AG08396 (cell line): ENCODE measurements around the gene SUMO1.
"Not testable (repeated sequence)": the region's sequence is repeated elsewhere in the genome, so short reads cannot be mapped to it uniquely, and the experiment has no call there.

ENCODE experiments used
- DNase-seq: peaks from one replicate; pipeline ENCODE4 v3.0.0; 2012; ENCODE audit warnings: low spot score, mixed read lengths

The SUMO1 gene

DNA sequence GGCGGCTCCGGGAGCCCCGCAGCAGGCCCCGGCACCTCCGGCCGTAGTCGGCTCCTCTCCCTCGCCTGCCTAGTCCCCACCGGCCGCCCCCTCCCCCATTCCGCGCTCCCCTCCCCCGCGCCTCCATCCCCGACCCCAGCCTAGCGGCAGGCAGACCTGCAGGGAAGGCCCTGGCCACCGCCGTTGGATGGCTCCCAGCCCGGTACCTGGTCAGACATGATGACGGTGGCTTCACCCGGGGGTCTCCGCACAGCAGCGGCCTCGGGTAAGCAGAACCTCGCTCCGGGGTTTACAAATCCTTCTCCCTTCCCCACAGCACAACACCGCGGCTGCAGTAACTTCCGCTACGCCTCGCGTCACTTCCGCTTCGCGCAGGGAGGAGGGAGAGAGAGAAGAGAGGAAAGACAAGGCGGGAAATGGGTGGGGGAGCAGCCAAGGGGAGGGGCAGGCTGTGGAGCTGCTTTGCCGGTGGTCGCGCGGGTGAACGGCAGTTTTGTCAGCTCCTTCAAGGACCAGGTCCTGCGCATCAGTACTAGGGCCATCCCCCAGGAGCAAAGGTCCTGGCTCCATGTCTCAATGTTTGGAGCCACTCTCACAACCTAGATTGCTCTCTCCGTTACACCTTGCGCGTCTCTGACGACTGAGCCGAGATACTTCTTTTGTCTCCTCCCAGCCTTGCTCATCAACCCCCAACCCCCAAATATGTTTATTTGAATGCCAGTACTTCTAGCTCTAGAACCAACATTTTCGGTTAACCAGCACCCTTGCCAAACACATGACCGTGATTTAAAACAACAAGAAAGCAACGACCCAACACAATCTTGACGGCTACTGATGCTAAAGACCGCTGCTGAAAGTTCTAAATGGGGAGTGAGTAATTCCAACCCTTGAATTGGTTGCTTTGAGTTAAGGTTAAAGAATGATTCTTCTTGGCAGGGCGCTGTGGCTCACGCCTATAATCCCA lies at the start of gene SUMO1:
TSS of gene SUMO1 (minus strand) at position 364 of the 964 bp plus-strand sequence. CDS start at position 218, 146 bp downstream.
- peak; percentile 90 for DNase-seq

GRCh38 chr2:202286595-202286994 lies 48.2 kb upstream of the SUMO1 start:
- no peak for DNase-seq

DNA sequence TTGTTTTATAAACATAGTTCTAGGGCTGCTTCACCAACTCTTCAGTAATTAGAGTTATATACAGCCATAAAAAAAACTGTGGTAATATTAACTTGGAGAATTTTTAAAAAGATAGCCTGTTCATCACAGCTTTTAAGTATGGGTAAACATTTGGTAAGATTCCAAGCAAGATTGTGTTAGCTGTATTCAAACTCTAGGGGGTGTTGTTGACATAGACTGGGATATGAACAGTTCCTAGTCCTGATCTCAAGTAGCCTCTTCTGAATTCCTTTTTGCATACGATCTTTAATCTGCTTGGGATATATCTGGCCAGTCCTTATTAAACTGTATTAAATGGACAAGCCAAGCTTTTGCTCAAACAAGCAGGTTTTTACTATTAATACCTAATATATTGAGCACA lies 40.5 kb upstream of the SUMO1 start:
- DNase-seq, result peak; percentile 42

DNA sequence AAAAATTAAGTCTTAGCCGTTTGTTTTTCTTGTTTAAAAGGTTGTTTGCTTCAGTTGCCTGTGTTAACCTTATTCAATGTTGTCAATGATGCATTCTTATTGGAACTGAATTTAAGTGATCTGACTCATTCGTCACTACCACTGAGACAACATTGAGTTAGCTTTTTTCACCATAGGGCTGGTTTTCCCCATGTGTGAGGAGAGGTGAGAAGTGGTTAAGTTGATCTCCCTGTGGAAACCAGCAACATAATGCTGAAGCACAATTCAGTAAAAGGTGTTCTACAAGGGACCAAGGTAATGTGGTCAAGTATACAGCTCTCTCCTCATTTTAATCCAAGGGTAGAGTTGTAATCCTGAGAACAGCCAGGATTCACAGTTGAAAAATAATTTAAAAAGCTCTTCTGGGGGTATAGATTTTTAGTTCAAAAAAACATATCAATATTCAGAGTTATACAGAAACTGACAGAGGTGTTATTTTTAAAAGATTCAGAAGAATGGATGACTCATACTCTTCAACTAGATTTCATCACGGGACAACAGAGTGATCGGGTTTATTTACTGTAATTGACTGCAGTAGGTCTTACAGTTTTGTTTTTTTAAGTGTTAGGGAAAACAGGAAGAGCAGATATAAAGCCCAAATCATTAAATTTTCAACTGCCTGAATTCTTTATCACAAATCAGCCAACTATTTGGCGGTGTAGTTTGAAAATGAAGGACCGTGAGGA lies 39.8 kb upstream of the SUMO1 start:
- peak; percentile 17 for DNase-seq

- DNase-seq, result peak; percentile 26
Observed at GRCh38 chr2:202276078-202276720, 37.8 kb upstream of the SUMO1 start.

DNA sequence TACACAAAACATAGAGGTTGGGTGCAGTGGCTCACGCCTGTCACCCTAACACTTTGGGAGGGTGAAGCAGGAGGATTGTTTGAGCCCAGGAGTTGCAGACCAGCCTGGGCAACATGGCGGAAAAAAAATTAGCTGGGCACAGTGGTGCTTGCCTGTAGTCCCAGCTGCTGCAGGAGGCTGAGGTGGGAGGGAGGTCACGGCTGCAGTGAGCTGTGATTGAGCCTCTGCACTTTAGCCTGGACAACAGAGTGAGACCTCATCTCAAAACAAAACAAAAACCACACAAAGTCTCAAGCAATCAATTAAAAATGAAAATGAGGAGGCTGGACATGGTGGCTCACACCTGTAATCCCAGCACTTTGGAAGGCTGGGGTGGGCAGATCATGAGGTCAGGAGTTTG lies 32.1 kb upstream of the SUMO1 start:
- DNase-seq, result no peak

DNA sequence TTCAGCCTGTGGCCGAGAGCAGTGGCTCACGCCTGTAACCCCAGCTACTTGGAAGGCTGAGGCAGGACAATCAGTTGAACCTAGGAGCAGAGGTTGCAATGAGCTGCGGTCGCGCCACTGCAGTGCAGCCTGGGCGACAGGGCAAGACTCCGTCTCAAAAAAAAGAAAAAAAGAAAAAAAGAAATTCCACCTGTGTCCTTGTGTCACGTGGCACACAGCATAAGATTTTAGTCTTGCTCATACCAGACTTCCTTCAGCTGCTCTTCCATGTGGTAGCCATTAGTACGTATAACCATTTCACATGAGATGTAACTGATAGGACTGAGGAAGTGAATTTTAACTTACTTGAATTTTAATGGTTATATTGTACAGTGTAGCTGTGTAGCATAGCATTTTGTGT lies 31.2 kb upstream of the SUMO1 start:
- DNase-seq, result no peak

GRCh38 chr2:202267495-202267894 lies 29.1 kb upstream of the SUMO1 start:
- no peak for DNase-seq

DNA sequence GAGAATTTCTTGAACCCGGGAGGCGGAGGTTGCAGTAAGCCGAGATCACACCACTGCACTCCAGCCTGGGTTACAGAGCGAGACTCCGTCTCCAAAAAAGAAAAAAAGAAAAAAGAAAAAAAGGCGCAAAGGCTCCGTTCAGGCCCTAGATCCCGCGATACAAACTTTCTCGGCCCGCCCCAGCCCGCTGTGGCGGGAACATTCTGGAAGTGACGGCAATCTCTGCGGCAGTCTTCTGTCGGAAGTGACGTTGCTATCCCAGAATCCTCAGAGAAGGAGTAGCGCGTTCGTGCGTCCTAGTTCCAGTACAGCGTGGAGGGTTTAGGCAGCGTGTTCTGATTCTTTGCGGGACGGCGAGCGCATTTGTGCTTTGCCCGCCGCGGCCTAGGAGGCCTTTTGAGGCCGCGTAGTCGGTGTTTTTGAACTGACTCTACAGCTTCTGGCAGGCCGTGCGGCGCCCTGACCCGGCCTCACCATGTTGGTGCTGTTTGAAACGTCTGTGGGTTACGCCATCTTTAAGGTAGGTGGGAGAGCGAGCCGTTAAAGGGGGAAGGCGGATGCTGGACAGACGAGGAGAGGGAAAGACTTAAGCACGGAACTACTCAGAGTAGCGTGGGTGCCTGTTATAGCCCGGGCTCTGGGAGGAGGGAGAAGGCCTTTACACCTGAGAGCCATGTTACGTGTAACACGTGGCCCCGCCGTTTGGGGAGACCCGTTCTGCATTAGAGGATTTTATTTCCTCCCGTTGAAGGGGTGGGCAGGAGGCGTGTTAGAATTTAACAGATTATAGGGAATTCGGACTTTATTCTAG lies 27.3 kb upstream of the SUMO1 start, which contains the start of gene NOP58:
TSS of gene NOP58 (plus strand) at position 297 of the 811 bp plus-strand sequence. CDS start at position 476, 179 bp downstream.
- DNase-seq, result peak; percentile 92

- peak; percentile 14 for DNase-seq
Observed at GRCh38 chr2:202261531-202261930, 23.1 kb upstream of the SUMO1 start.

- DNase-seq, result no peak
Observed at GRCh38 chr2:202251494-202251893, 13.1 kb upstream of the SUMO1 start.

GRCh38 chr2:202249521-202250253 lies 11.3 kb upstream of the SUMO1 start:
- no peak for DNase-seq

GRCh38 chr2:202247710-202248109 lies 9.3 kb upstream of the SUMO1 start:
- DNase-seq, result not testable (repeated sequence)

- peak; percentile 69 for DNase-seq
Observed at GRCh38 chr2:202237787-202238233, 587 bp downstream of the SUMO1 start.

DNA sequence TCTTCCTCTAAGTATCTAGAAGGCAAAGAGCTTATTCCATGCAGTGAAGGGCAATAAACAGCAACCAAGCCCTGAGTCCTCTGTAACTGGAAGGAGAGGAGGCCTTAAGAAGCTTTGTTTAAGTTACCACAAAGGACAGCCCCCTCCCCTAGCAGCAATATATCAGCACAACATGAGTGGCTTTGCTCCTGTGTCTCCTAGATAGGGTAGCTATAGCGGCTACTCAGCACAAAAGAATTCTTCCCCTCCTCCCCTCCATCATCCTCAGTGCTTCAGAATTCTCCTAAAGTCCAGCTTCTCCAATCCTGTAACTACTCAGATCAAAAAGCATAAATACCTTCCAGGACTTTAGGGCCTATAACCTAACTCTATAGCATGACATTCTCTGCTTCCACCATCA lies 16.5 kb downstream of the SUMO1 start:
- peak; percentile 18 for DNase-seq

DNA sequence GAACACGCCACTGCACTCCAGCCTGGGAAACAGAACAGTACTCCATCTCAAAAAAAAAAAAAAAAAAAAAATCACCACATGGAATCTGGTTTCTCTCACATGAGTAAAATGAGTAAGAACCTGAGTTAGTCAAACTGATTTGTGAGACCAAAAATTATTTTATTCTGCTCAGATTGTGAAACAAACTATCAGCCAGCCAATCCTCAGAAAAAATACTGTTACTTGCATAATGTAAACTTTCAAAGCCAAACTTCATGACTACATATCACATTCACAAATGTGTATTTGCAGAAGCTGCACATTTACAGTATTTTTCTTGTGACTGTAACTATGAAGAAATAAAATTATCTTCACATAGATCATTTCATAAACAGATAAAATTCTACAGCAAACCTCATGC lies 23.2 kb downstream of the SUMO1 start:
- DNase-seq, result no peak

GRCh38 chr2:202208526-202208925 lies 29.9 kb downstream of the SUMO1 start:
- DNase-seq, result no peak

GRCh38 chr2:202204855-202205254 lies 33.5 kb downstream of the SUMO1 start:
- DNase-seq, result no peak

- DNase-seq, result no peak
Observed at GRCh38 chr2:202203348-202203747, 35.0 kb downstream of the SUMO1 start.
